GM10248 (cell line): ENCODE data around the gene CCDC18.

Experiments
- CTCF ChIA-PET: fragments of 300-600 bp; sonication (Branson Sonifier 250); formaldehyde crosslinking; extraction: SDS; loops from one replicate; lab custom pipeline; 2021; ENCODE audit warnings: antibody characterized with exemption; lab: Yijun Ruan, JAX
- POLR2A ChIA-PET: fragments of 350-650 bp; sonication (Branson Sonifier 250); formaldehyde crosslinking; extraction: SDS; loops from one replicate; lab custom pipeline; 2020; ENCODE audit warnings: antibody characterized with exemption; lab: Yijun Ruan, JAX
- DNase-seq: peaks from one replicate; pipeline ENCODE4 v3.0.0; 2012; ENCODE audit errors: extremely low spot score
- CTCF ChIP-seq: IDR thresholded peaks from 2 replicates; pipeline ENCODE4 v1.5.1; 2012; ENCODE audit warnings: mild to moderate bottlenecking, low read depth; ENCODE audit errors: extremely low read depth, missing control alignments, control extremely low read depth

Gene CCDC18

GRCh38 chr1:93142161-93142560 lies 38.4 kb upstream of the CCDC18 start:
- CTCF ChIA-PET = interaction anchor here (1.1 to 4.2 kb wide), 3 partner anchors 8 to 64 kb away, joined by 3 to 18 read pairs (median 3); no protein-coding TSS in a partner anchor
- TF ChIP-seq CTCF = no peak
- no peak for DNase-seq

GRCh38 chr1:93143136-93143535 lies 37.4 kb upstream of the CCDC18 start:
- ChIA-PET POLR2A (no interaction called here), CTCF (interaction anchor here (1.1 to 4.2 kb wide), 3 partner anchors 8 to 65 kb away, joined by 3 to 18 read pairs (median 4); no protein-coding TSS in a partner anchor)
- DNase-seq = peak; percentile 16
- no peak for TF ChIP-seq CTCF

More at GRCh38 chr1:93142161-93142560, 38.4 kb upstream of the CCDC18 start:
- POLR2A ChIA-PET = no interaction called here

- DNase-seq = no peak
- no peak for TF ChIP-seq CTCF
- POLR2A ChIA-PET = no interaction called here
- CTCF ChIA-PET = interaction anchor here (1.0 to 1.1 kb wide), 2 partner anchors 26 to 149 kb away, joined by 3 to 4 read pairs; no protein-coding TSS in a partner anchor
Measured at GRCh38 chr1:93143769-93144168, 36.8 kb upstream of the CCDC18 start.

GRCh38 chr1:93148001-93148400 lies 32.5 kb upstream of the CCDC18 start:
- CTCF ChIA-PET = no interaction called here

GRCh38 chr1:93150729-93151128 lies 29.8 kb upstream of the CCDC18 start:
- ChIA-PET CTCF (interaction anchor here (0.8 to 3.9 kb wide), 2 partner anchors 10 to 18 kb away, joined by 4 to 18 read pairs; no protein-coding TSS in a partner anchor), POLR2A (no interaction called here)
- TF ChIP-seq CTCF = no peak
- no peak for DNase-seq

More at GRCh38 chr1:93148001-93148400, 32.5 kb upstream of the CCDC18 start:
- no peak for TF ChIP-seq CTCF
- DNase-seq = no peak
- POLR2A ChIA-PET = no interaction called here

- no peak for DNase-seq
- ChIA-PET POLR2A (no interaction called here), CTCF (interaction anchor here (1.2 to 3.9 kb wide), 2 partner anchors 10 to 13 kb away, joined by 3 to 18 read pairs; no protein-coding TSS in a partner anchor)
- no peak for TF ChIP-seq CTCF
Measured at GRCh38 chr1:93151474-93151873, 29.1 kb upstream of the CCDC18 start.
